Hematopoietic multipotent progenitor cell treated with erythropoietin and hydrocortisone succinate and interleukin-3 and kit ligand, for 6 days (in vitro differentiated cells): ENCODE measurements around the gene KRTAP5-5.
"Not testable (repeated sequence)": the region's sequence is repeated elsewhere in the genome, so short reads cannot be mapped to it uniquely, and the experiment has no call there.

Source experiments
- DNase-seq: peaks from one replicate; pipeline ENCODE4 v3.0.0-alpha.2; 2015

The KRTAP5-5 gene

GRCh38 chr11:1659506-1659905 is 29.9 kb downstream of the KRTAP5-5 start:
- no peak for DNase-seq

- no peak for DNase-seq
These were observed 30.7 kb downstream of the KRTAP5-5 start for GRCh38 chr11:1660111-1660867.

GRCh38 chr11:1661454-1662269 is 32.1 kb downstream of the KRTAP5-5 start:
- DNase-seq = not testable (repeated sequence)

GRCh38 chr11:1662699-1663283 is 33.2 kb downstream of the KRTAP5-5 start:
- not testable (repeated sequence) for DNase-seq

GRCh38 chr11:1665313-1665712 is 35.7 kb downstream of the KRTAP5-5 start:
- DNase-seq = no peak

- no peak for DNase-seq
These were observed 37.7 kb downstream of the KRTAP5-5 start for GRCh38 chr11:1667121-1667850.

GRCh38 chr11:1667906-1668305 is 38.3 kb downstream of the KRTAP5-5 start:
- no peak for DNase-seq

- no peak for DNase-seq
These were observed 39.4 kb downstream of the KRTAP5-5 start for GRCh38 chr11:1668911-1669473.

- DNase-seq = no peak
These were observed 40.1 kb downstream of the KRTAP5-5 start for GRCh38 chr11:1669546-1670218.

- DNase-seq = not testable (repeated sequence)
These were observed 40.9 kb downstream of the KRTAP5-5 start for GRCh38 chr11:1670457-1670856.

- DNase-seq = no peak
These were observed 41.4 kb downstream of the KRTAP5-5 start for GRCh38 chr11:1670905-1671371.

- no peak for DNase-seq
These were observed 42.1 kb downstream of the KRTAP5-5 start for GRCh38 chr11:1671658-1672057.

- no peak for DNase-seq
These were observed 43.2 kb downstream of the KRTAP5-5 start for GRCh38 chr11:1672613-1673350.

- no peak for DNase-seq
These were observed 44.0 kb downstream of the KRTAP5-5 start for GRCh38 chr11:1673446-1674172.

GRCh38 chr11:1674173-1675131 is 44.9 kb downstream of the KRTAP5-5 start:
- DNase-seq = no peak

- no peak for DNase-seq
These were observed 46.1 kb downstream of the KRTAP5-5 start for GRCh38 chr11:1675536-1676228.

GRCh38 chr11:1676229-1676740 is 46.7 kb downstream of the KRTAP5-5 start:
- DNase-seq = no peak

- no peak for DNase-seq
These were observed 50.3 kb downstream of the KRTAP5-5 start for GRCh38 chr11:1679881-1680280.
